PC-9 (cell line): ENCODE results near the gene HES7. TPM values are rescaled to one million over a fixed set of nuclear protein-coding genes. Genes with fewer than 3 reads are reported as not detected.

Experiments used
- BruUV-seq: library from RNA; stranded (reverse); fragments of 400-500 nt; replicated peaks from 2 replicates; lab custom pipeline; 2021; lab: Mats Ljungman, UMichigan
- CTCF ChIA-PET: fragments of 300-600 bp; sonication (Branson Sonifier 250); formaldehyde crosslinking; loops from one replicate; lab custom pipeline; 2022; ENCODE audit warnings: antibody characterized with exemption; lab: Charles Lee
- POLR2A ChIA-PET: fragments of 300-600 bp; sonication (Branson Sonifier 250); formaldehyde crosslinking; loops from one replicate; lab custom pipeline; 2022; ENCODE audit warnings: antibody characterized with exemption; ENCODE audit not compliant: unreplicated experiment; lab: Charles Lee
- DNase-seq, 2 experiments: peaks; one replicate each; pipeline versions ENCODE4 v3.0.0 to v3.0.0-alpha.2; 2015 to 2022; ENCODE audit warnings: mixed read lengths in 1 of 2
- H2AFZ ChIP-seq: fragments of 200-600 bp; sonication (generic); 2 replicates; pipeline ENCODE4 v1.8.1; 2017; ENCODE audit warnings: antibody characterized with exemption
- H3F3A ChIP-seq: fragments of 200-600 bp; sonication (generic); 2 replicates; pipeline ENCODE4 v1.8.1; 2017; ENCODE audit warnings: antibody characterized with exemption, mild to moderate bottlenecking, low read depth; ENCODE audit not compliant: insufficient read depth
- H3K27ac ChIP-seq: fragments of 200-600 bp; sonication (generic); 2 replicates; pipeline ENCODE4 v1.6.1; 2016; ENCODE audit warnings: mixed run types
- H3K27me3 ChIP-seq: fragments of 200-600 bp; sonication (generic); 2 replicates; pipeline ENCODE4 v1.6.1; 2016; ENCODE audit warnings: low read depth, mixed run types; ENCODE audit not compliant: insufficient read depth
- H3K36me3 ChIP-seq: fragments of 200-600 bp; sonication (generic); 2 replicates; pipeline ENCODE4 v1.6.1; 2016; ENCODE audit warnings: low read depth, mixed run types
- H3K4me1 ChIP-seq: fragments of 200-600 bp; sonication (generic); replicated peaks from 2 replicates; pipeline ENCODE4 v1.6.1; 2016; ENCODE audit warnings: mixed run types; ENCODE audit not compliant: insufficient read depth
- H3K4me2 ChIP-seq: fragments of 200-600 bp; sonication (generic); 2 replicates; pipeline ENCODE4 v1.6.1; 2017; ENCODE audit warnings: mixed run types
- H3K4me3 ChIP-seq: fragments of 200-600 bp; sonication (generic); 2 replicates; pipeline ENCODE4 v1.6.1; 2016; ENCODE audit warnings: mixed run types
- H3K79me2 ChIP-seq: fragments of 200-600 bp; sonication (generic); 2 replicates; pipeline ENCODE4 v1.6.1; 2017; ENCODE audit warnings: low read depth, mixed run types
- H3K9me2 ChIP-seq: fragments of 200-600 bp; sonication (generic); 2 replicates; pipeline ENCODE4 v1.8.1; 2017; ENCODE audit warnings: mild to moderate bottlenecking; ENCODE audit not compliant: insufficient read depth
- H3K9me3 ChIP-seq: fragments of 200-600 bp; sonication (generic); 2 replicates; pipeline ENCODE4 v1.8.1; 2016; ENCODE audit warnings: low read depth; ENCODE audit not compliant: insufficient read depth
- H4K20me1 ChIP-seq: fragments of 200-600 bp; sonication (generic); 2 replicates; pipeline ENCODE4 v1.8.1; 2017; ENCODE audit not compliant: insufficient read depth
- CTCF ChIP-seq: fragments of 200-600 bp; sonication (generic); conservative IDR thresholded peaks from 2 replicates; pipeline ENCODE4 v1.6.1; 2017; ENCODE audit warnings: mixed run types, antibody characterized with exemption, mild to moderate bottlenecking, moderate library complexity
- EZH2 ChIP-seq: fragments of 200-600 bp; sonication (generic); IDR thresholded peaks from 2 replicates; pipeline ENCODE4 v1.8.0; 2017; ENCODE audit warnings: antibody characterized with exemption, low read depth
- intact Hi-C: fragments of 100-400 bp; cut with micrococcal nuclease; formaldehyde crosslinking; loops from one replicate; pipeline ENCODE4 v1.10.0; 2022; ENCODE audit not compliant: unreplicated experiment
- microRNA-seq: library from miRNA; unstranded; fragments of <30 nt; microRNA quantifications from one replicate; pipeline ENCODE4 v1.2.0, GENCODE V29; 2021; ENCODE audit warnings: borderline number of aligned reads, borderline replicate concordance
- total RNA-seq: library from RNA; stranded (reverse); gene quantifications from 2 replicates; pipeline ENCODE4 v1.2.3, GENCODE V29; 2021

Gene HES7
- total RNA-seq, 1 experiment from 2014 or later = 2.6 TPM

DNA sequence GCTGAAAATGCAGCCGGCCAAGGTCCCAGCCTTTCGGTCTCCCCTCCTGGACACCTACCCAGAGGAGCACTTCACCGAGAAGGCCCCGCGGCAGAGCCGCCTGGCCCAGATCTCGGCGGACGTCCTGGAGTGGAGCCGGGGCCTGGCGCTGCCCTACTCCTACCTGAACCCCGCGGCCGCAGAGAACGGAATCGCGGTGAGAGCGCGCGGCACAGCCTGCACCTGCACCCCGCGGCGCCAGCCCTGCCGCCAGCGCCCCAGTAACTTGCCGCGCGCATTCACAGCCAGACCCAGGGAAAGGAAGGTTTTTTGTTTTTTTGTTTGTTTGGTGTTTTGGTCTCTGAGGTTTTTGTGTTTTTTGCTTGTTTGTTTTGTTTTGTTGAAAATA, 51.6 kb downstream of the HES7 start:
- intact Hi-C loops = loop anchor here (2.0 to 5.0 kb wide), 2 partner anchors 46 to 85 kb away; partner anchors contain the start of gene ALOXE3

DNA sequence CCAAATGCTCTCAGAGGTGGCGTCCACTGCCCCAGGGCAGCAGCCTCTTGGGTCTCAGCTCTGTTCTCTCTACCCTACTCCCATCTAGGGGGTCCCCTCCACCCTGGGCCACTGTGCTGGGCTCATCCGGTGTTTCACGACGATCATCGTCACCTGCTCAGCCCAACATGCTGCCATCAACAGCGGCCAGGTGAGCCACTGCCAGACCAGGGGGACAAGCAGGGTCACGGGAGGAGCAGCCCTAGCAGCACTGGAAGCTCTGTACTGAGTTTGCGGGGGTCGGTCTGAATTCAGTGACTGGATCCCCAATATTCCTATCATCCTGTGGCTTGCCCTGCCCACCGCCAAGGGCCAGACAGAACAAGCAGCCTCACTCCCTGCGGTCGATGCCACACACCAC, 52.4 kb downstream of the HES7 start:
- Histone ChIP-seq H3K79me2 (no peaks in the 10 kb centered on the region), H4K20me1 (no peaks in the 10 kb centered on the region), H3K27ac (no peak overlapping the region), H3K4me2 (no peak overlapping the region), H3K9me2 (no peaks in the 10 kb centered on the region), H3K4me3 (no peak overlapping the region), H3F3A (no peaks in the 10 kb centered on the region), H3K4me1 (no peaks in the 10 kb centered on the region), H3K9me3 (no peaks in the 10 kb centered on the region), H3K36me3 (no peaks in the 10 kb centered on the region), H3K27me3 (peaks cover 16% of the 10 kb centered on the region), H2AFZ (no peak overlapping the region)
- no peak for DNase-seq
- no TSS peak for BruUV-seq
- CTCF ChIA-PET = interaction anchor here (2.3 kb wide), 1 partner anchor 17 kb away, joined by 4 read pairs; no protein-coding TSS in a partner anchor
- intact Hi-C loops = loop anchor here (5.0 kb wide), 1 partner anchor 86 kb away; no protein-coding TSS in a partner anchor
- POLR2A ChIA-PET = no interaction called here
- TF ChIP-seq CTCF (no peak), EZH2 (no peak)

More for the DNA sequence above, 51.6 kb downstream of the HES7 start:
- DNase-seq = no peak
- no peak overlapping the region for H3K4me3 ChIP-seq
- no peak overlapping the region for H2AFZ ChIP-seq
- H3K9me3 ChIP-seq = no peaks in the 10 kb centered on the region
- no TSS peak for BruUV-seq
- no peak overlapping the region for H3K4me2 ChIP-seq
- no peak for TF ChIP-seq EZH2
- no peak for TF ChIP-seq CTCF
- CTCF ChIA-PET = no interaction called here
- no peaks in the 10 kb centered on the region for H3K4me1 ChIP-seq
- H3K27me3 ChIP-seq = peaks cover 16% of the 10 kb centered on the region
- H3F3A ChIP-seq = no peaks in the 10 kb centered on the region
- no peaks in the 10 kb centered on the region for H3K79me2 ChIP-seq
- no peaks in the 10 kb centered on the region for H3K36me3 ChIP-seq
- H3K27ac ChIP-seq = no peak overlapping the region
- H3K9me2 ChIP-seq = no peaks in the 10 kb centered on the region
- no peaks in the 10 kb centered on the region for H4K20me1 ChIP-seq
- POLR2A ChIA-PET = no interaction called here

Small RNA genes within 50 kb of the gene (microRNA-seq; reads per million reads assigned to microRNA genes)
- gene MIR4314 (not detected), gene MIR6883 (not detected)

Other genes starting within 250 kb of the HES7 start
- 197 and 219 TPM in 2 replicates for gene CHD3, start 235.3 kb downstream of the HES7 start, total RNA-seq
- gene RNF227, start 207.8 kb downstream of the HES7 start, total RNA-seq = 3.1 and 4.2 TPM in 2 replicates
- 9.5 and 13.8 TPM in 2 replicates for gene KCNAB3, start 194.2 kb downstream of the HES7 start, total RNA-seq
- gene TRAPPC1, start 192.2 kb downstream of the HES7 start, total RNA-seq = 181 and 224 TPM in 2 replicates
- gene CNTROB, start 191.9 kb downstream of the HES7 start, total RNA-seq = 62.3 and 65.1 TPM in 2 replicates
- 0.79 TPM in 1 of 2 replicates, not detected in the other for gene GUCY2D, start 121.5 kb downstream of the HES7 start, total RNA-seq
- gene ALOX15B, start 85.0 kb downstream of the HES7 start, total RNA-seq = not detected in 2 replicates
- gene ALOX12B, start 36.4 kb downstream of the HES7 start, total RNA-seq = not detected in 2 replicates
- gene ALOXE3, start 5.6 kb downstream of the HES7 start, total RNA-seq = 0.70 and 1.4 TPM in 2 replicates
- 60.2 and 78.7 TPM in 2 replicates for gene PER1, start 28.3 kb upstream of the HES7 start, total RNA-seq
- gene VAMP2, start 38.8 kb upstream of the HES7 start, total RNA-seq = 29.3 and 35.1 TPM in 2 replicates
- 58.5 and 59.1 TPM in 2 replicates for gene TMEM107, start 52.3 kb upstream of the HES7 start, total RNA-seq
- 6.4 and 8.0 TPM in 2 replicates for gene BORCS6, start 66.1 kb upstream of the HES7 start, total RNA-seq
- gene AURKB, start 86.5 kb upstream of the HES7 start, total RNA-seq = 159 and 167 TPM in 2 replicates
- gene CTC1, start 124.0 kb upstream of the HES7 start, total RNA-seq = 28.1 and 41.2 TPM in 2 replicates
- 54.5 and 68.2 TPM in 2 replicates for gene PFAS, start 125.2 kb upstream of the HES7 start, total RNA-seq
- 35.0 and 45.5 TPM in 2 replicates for gene RANGRF, start 164.6 kb upstream of the HES7 start, total RNA-seq
- gene SLC25A35, start 171.3 kb upstream of the HES7 start, total RNA-seq = 7.3 and 7.6 TPM in 2 replicates
- gene ARHGEF15, start 186.1 kb upstream of the HES7 start, total RNA-seq = not detected in 2 replicates
- not detected in 2 replicates for gene ODF4, start 215.7 kb upstream of the HES7 start, total RNA-seq